ENCODE data around the gene ZXDC. TPM values are rescaled to one million over a fixed set of nuclear protein-coding genes. Genes with fewer than 3 reads are reported as not detected.

ZXDC gene
- total RNA-seq, 1 experiment from 2014 or later, result 55.4 TPM

GRCh38 chr3:126474498-126475412 lies 936 bp downstream of the ZXDC start:
- ChIA-PET CTCF (interaction anchor here (0.7 kb wide), 1 partner anchor 309 kb away, joined by 6 read pairs; no protein-coding TSS in a partner anchor), POLR2A (ENCODE audit: unreplicated experiment) (interaction anchor here (0.5 to 0.8 kb wide), 4 partner anchors 128 to 1051 kb away, joined by 3 to 15 read pairs (median 8); no protein-coding TSS in a partner anchor)
- H3K79me2 ChIP-seq (ENCODE audit: low read depth), result peaks cover 51% of the 10 kb centered on the region
- no peaks in the 10 kb centered on the region for H3K9me3 ChIP-seq (ENCODE audit: insufficient read depth, low read depth)
- TSS peak; percentile 29 for BruUV-seq (replicated peaks)
- peak in 1 of 2 experiments; percentile 39 for DNase-seq
- H3F3A ChIP-seq (ENCODE audit: insufficient read depth, low read depth), result peaks cover 24% of the 10 kb centered on the region
- H3K4me1 ChIP-seq (replicated peaks; ENCODE audit: insufficient read depth), result peaks cover 26% of the 10 kb centered on the region
- H3K4me3 ChIP-seq, result peak overlapping the region; percentile 96
- H3K4me2 ChIP-seq, result peak overlapping the region; percentile 91
- peak overlapping the region; percentile 21 for H3K27ac ChIP-seq
- no peaks in the 10 kb centered on the region for H3K27me3 ChIP-seq (ENCODE audit: insufficient read depth, low read depth)
- peaks cover 23% of the 10 kb centered on the region for H3K36me3 ChIP-seq (ENCODE audit: low read depth)
- H4K20me1 ChIP-seq (ENCODE audit: insufficient read depth), result peaks cover 30% of the 10 kb centered on the region; the same call in 1 of the 2 replicates
- H2AFZ ChIP-seq, result no peak overlapping the region
- H3K9me2 ChIP-seq (ENCODE audit: insufficient read depth), result no peaks in the 10 kb centered on the region
- no peak for TF ChIP-seq EZH2 (IDR thresholded peaks at IDR 0.05; ENCODE audit: low read depth)
- TF ChIP-seq CTCF (conservative IDR thresholded peaks at IDR 0.05), result no peak
- intact Hi-C loops (cut with micrococcal nuclease; ENCODE audit: unreplicated experiment), result loop anchor here (1.0 to 10.0 kb wide), 8 partner anchors 48 to 1070 kb away; partner anchors contain the start of genes CHST13 and PLXNA1

- ChIA-PET CTCF (interaction anchor here (0.7 kb wide), 2 partner anchors 308 to 1059 kb away, joined by 6 to 11 read pairs; no protein-coding TSS in a partner anchor), POLR2A (ENCODE audit: unreplicated experiment) (interaction anchor here (0.6 to 0.7 kb wide), 2 partner anchors 204 to 292 kb away, joined by 4 to 17 read pairs; no protein-coding TSS in a partner anchor)
- Histone ChIP-seq H3K79me2 (ENCODE audit: low read depth) (peaks cover 63% of the 10 kb centered on the region), H3K9me2 (ENCODE audit: insufficient read depth) (no peaks in the 10 kb centered on the region), H3K4me2 (peak overlapping the region; percentile 91), H3K36me3 (ENCODE audit: low read depth) (peaks cover 32% of the 10 kb centered on the region), H3F3A (ENCODE audit: insufficient read depth, low read depth) (peaks cover 24% of the 10 kb centered on the region), H3K4me1 (replicated peaks; ENCODE audit: insufficient read depth) (peaks cover 26% of the 10 kb centered on the region), H2AFZ (no peak overlapping the region), H3K27ac (peak overlapping the region; percentile 87), H3K27me3 (ENCODE audit: insufficient read depth, low read depth) (no peaks in the 10 kb centered on the region), H3K9me3 (ENCODE audit: insufficient read depth, low read depth) (no peaks in the 10 kb centered on the region), H3K4me3 (peak overlapping the region; percentile 96), H4K20me1 (ENCODE audit: insufficient read depth) (peaks cover 35% of the 10 kb centered on the region)
- TF ChIP-seq CTCF (conservative IDR thresholded peaks at IDR 0.05) (no peak), EZH2 (IDR thresholded peaks at IDR 0.05; ENCODE audit: low read depth) (no peak)
- DNase-seq, result peak in 1 of 2 experiments; percentile 41
- intact Hi-C loops (cut with micrococcal nuclease; ENCODE audit: unreplicated experiment), result loop anchor here (2.0 to 10.0 kb wide), 4 partner anchors 85 to 1071 kb away; no protein-coding TSS in a partner anchor
- BruUV-seq (replicated peaks), result no TSS peak
These were observed 2.2 kb downstream of the ZXDC start for GRCh38 chr3:126473292-126474168.

Measured in PC-9 (cell line).